Astrocyte (in vitro differentiated cells and primary cell): ENCODE data around the gene CNOT10. TPM values are rescaled to one million over a fixed set of nuclear protein-coding genes. Genes with fewer than 3 reads are reported as not detected.

ENCODE experiments used
- DNase-seq: peaks from one replicate; pipeline ENCODE4 v3.0.0-alpha.2; 2010; ENCODE audit warnings: low read depth
- FAIRE-seq: peaks from 2 replicates; lab custom pipeline; 2011; peaks lifted over from hg19 to GRCh38; lab: Jason Lieb, UNC
- H2AFZ ChIP-seq: 2 replicates; pipeline ENCODE4 v1.6.0; 2012; ENCODE audit warnings: low read depth, low read length, inconsistent platforms
- H3K27ac ChIP-seq: 2 replicates; pipeline ENCODE4 v1.5.1; 2011; ENCODE audit warnings: low read depth, low read length, inconsistent platforms
- H3K27me3 ChIP-seq: 2 replicates; pipeline ENCODE4 v1.6.0; 2011; ENCODE audit warnings: low read length, inconsistent platforms; ENCODE audit not compliant: insufficient read depth
- H3K36me3 ChIP-seq: 2 replicates; pipeline ENCODE4 v1.5.1; 2011; ENCODE audit warnings: low read length, inconsistent platforms; ENCODE audit not compliant: insufficient read depth
- H3K4me1 ChIP-seq: 2 replicates; pipeline ENCODE4 v1.5.1; 2011; ENCODE audit warnings: low read length, inconsistent platforms; ENCODE audit not compliant: insufficient read depth
- H3K4me2 ChIP-seq: 2 replicates; pipeline ENCODE4 v1.6.0; 2012; ENCODE audit warnings: low read length, inconsistent platforms
- H3K4me3 ChIP-seq: 2 replicates; pipeline ENCODE4 v1.5.1; 2011; ENCODE audit warnings: low read depth, mild to moderate bottlenecking, low read length, inconsistent platforms; ENCODE audit not compliant: insufficient read depth
- H3K79me2 ChIP-seq: 2 replicates; pipeline ENCODE4 v1.6.0; 2012; ENCODE audit warnings: mild to moderate bottlenecking, low read length, inconsistent platforms; ENCODE audit not compliant: insufficient read depth
- H3K9ac ChIP-seq: 2 replicates; pipeline ENCODE4 v1.6.0; 2012; ENCODE audit warnings: mild to moderate bottlenecking, low read length, inconsistent platforms
- H3K9me3 ChIP-seq: 2 replicates; pipeline ENCODE4 v1.5.1; 2012; ENCODE audit warnings: low read depth, mild to moderate bottlenecking, low read length, inconsistent platforms; ENCODE audit not compliant: insufficient read depth
- H4K20me1 ChIP-seq: 2 replicates; pipeline ENCODE4 v1.6.0; 2012; ENCODE audit warnings: low read length, inconsistent platforms; ENCODE audit not compliant: insufficient read depth
- H3K27ac Mint-ChIP-seq: one replicate; pipeline ENCODE4 v1.8.0; 2021; ENCODE audit warnings: mild to moderate bottlenecking, mixed read lengths; ENCODE audit not compliant: unreplicated experiment
- H3K27me3 Mint-ChIP-seq: one replicate; pipeline ENCODE4 v1.8.0; 2021; ENCODE audit warnings: low read depth, mixed read lengths; ENCODE audit not compliant: unreplicated experiment
- H3K36me3 Mint-ChIP-seq: one replicate; pipeline ENCODE4 v1.8.0; 2021; ENCODE audit warnings: low read depth, mixed read lengths; ENCODE audit not compliant: unreplicated experiment
- H3K4me1 Mint-ChIP-seq: one replicate; pipeline ENCODE4 v1.8.0; 2021; ENCODE audit warnings: low read depth, mixed read lengths; ENCODE audit not compliant: unreplicated experiment
- H3K4me3 Mint-ChIP-seq: one replicate; pipeline ENCODE4 v1.8.0; 2021; ENCODE audit warnings: mild to moderate bottlenecking, moderate library complexity, mixed read lengths; ENCODE audit not compliant: unreplicated experiment
- H3K9me3 Mint-ChIP-seq: one replicate; pipeline ENCODE4 v1.8.0; 2021; ENCODE audit warnings: mild to moderate bottlenecking, mixed read lengths; ENCODE audit not compliant: unreplicated experiment
- CTCF ChIP-seq: IDR thresholded peaks from 2 replicates; pipeline ENCODE4 v1.5.1; 2011; ENCODE audit warnings: low read depth, mild to moderate bottlenecking, inconsistent platforms, low read length, moderate library complexity; ENCODE audit not compliant: insufficient read depth
- EZH2 ChIP-seq: IDR thresholded peaks from 2 replicates; pipeline ENCODE4 v1.6.1; 2012; ENCODE audit warnings: mild to moderate bottlenecking, low read length, inconsistent platforms; ENCODE audit not compliant: insufficient read depth
- total RNA-seq: library from RNA; stranded (reverse); gene quantifications from 2 replicates; pipeline ENCODE4 v1.2.1, GENCODE V29; 2021

CNOT10 gene
- total RNA-seq, 1 donor from 2014 or later: 26.2 TPM

GRCh38 chr3:32719931-32720330, 34.9 kb downstream of the CNOT10 start:
- Mint-ChIP-seq H3K4me3 (no peak overlapping the region), H3K27ac (no peak overlapping the region), H3K36me3 (peaks cover 8% of the 10 kb centered on the region), H3K9me3 (no peaks in the 10 kb centered on the region), H3K27me3 (no peaks in the 10 kb centered on the region), H3K4me1 (no peaks in the 10 kb centered on the region)
- Histone ChIP-seq H4K20me1 (no peaks in the 10 kb centered on the region), H3K9me3 (no peaks in the 10 kb centered on the region), H3K27me3 (no peaks in the 10 kb centered on the region), H3K79me2 (no peaks in the 10 kb centered on the region), H3K36me3 (no peaks in the 10 kb centered on the region), H3K4me3 (no peak overlapping the region), H3K9ac (no peak overlapping the region), H2AFZ (no peak overlapping the region), H3K4me2 (no peak overlapping the region), H3K4me1 (no peaks in the 10 kb centered on the region), H3K27ac (no peak overlapping the region)
- no peak for TF ChIP-seq CTCF
- no peak for TF ChIP-seq EZH2
- FAIRE-seq (no peak), DNase-seq (no peak)

- Histone ChIP-seq H3K9me3 (no peaks in the 10 kb centered on the region), H3K79me2 (no peaks in the 10 kb centered on the region), H3K4me3 (no peak overlapping the region), H3K4me1 (no peaks in the 10 kb centered on the region), H4K20me1 (no peaks in the 10 kb centered on the region), H3K36me3 (peaks cover 7% of the 10 kb centered on the region), H3K4me2 (no peak overlapping the region), H3K9ac (no peak overlapping the region), H3K27me3 (no peaks in the 10 kb centered on the region), H2AFZ (no peak overlapping the region), H3K27ac (no peak overlapping the region)
- DNase-seq: no peak
- H3K36me3 Mint-ChIP-seq: peaks cover 7% of the 10 kb centered on the region
- H3K4me3 Mint-ChIP-seq: no peak overlapping the region
- H3K27me3 Mint-ChIP-seq: no peaks in the 10 kb centered on the region
- TF ChIP-seq CTCF (no peak), EZH2 (no peak)
- FAIRE-seq: no peak
- H3K4me1 Mint-ChIP-seq: no peaks in the 10 kb centered on the region
- H3K27ac Mint-ChIP-seq: no peak overlapping the region
- no peaks in the 10 kb centered on the region for H3K9me3 Mint-ChIP-seq
Observed at GRCh38 chr3:32725721-32726120, 40.7 kb downstream of the CNOT10 start.

- peak; percentile 19 for DNase-seq
- no peaks in the 10 kb centered on the region for H3K9me3 Mint-ChIP-seq
- H3K36me3 ChIP-seq: peaks cover 2% of the 10 kb centered on the region
- no peaks in the 10 kb centered on the region for H3K79me2 ChIP-seq
- TF ChIP-seq EZH2 (no peak), CTCF (peak; percentile 49)
- no peak overlapping the region for H3K4me3 Mint-ChIP-seq
- H2AFZ ChIP-seq: no peak overlapping the region
- no peaks in the 10 kb centered on the region for H3K27me3 ChIP-seq
- H4K20me1 ChIP-seq: no peaks in the 10 kb centered on the region
- no peaks in the 10 kb centered on the region for H3K4me1 ChIP-seq
- no peaks in the 10 kb centered on the region for H3K27me3 Mint-ChIP-seq
- no peaks in the 10 kb centered on the region for H3K9me3 ChIP-seq
- H3K9ac ChIP-seq: no peak overlapping the region
- H3K36me3 Mint-ChIP-seq: peaks cover 3% of the 10 kb centered on the region
- no peak overlapping the region for H3K27ac ChIP-seq
- H3K27ac Mint-ChIP-seq: no peak overlapping the region
- no peak overlapping the region for H3K4me3 ChIP-seq
- H3K4me2 ChIP-seq: no peak overlapping the region
- no peaks in the 10 kb centered on the region for H3K4me1 Mint-ChIP-seq
- peak; percentile 84 for FAIRE-seq
Observed at GRCh38 chr3:32733631-32734229, 48.7 kb downstream of the CNOT10 start.
